RKO (cell line): ENCODE data around the gene INKA2.

Experiments used
- DNase-seq: peaks from one replicate; pipeline ENCODE4 v3.0.0-alpha.2; 2016; ENCODE audit warnings: low spot score

INKA2 gene

DNA sequence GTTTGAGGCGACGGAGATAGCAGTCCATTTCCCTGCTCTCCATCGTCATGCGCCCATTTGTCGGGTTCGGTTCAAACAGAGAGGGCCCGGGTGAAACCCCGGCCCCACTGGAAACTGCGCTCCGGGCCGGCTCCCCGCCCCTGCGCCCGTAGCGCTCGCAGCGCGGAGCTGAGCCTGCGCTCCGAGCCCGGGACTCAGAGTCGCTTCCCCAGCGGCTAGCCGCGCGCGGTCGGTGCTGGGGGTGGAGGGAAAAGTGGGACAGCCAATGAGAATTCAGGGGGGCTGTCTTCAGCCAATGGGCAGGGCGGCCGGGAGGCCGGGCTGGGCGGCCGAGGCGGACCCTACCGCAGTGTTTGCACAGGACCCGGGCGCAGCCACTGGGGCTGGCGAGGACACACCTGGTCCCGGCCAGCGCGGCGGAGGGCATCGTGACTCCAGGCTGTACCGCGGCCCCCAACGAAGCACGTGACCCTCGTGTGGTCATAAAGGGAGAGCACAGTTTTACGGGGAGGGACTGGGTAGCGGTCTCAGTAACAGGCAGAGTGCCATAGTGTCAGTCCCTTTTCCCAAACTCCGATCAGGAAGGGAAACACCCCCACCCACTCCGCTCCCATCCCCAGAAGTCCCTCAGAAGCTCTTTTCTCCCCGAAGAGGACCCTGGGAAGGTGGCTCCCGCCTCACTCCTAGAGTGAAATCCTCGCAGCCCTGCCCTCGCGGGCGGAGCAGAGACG is at the start of gene INKA2:
Gene INKA2 (minus strand): TSS at position 202 of the 731 bp plus-strand sequence. CDS start 153 bp downstream, at position 49.
- DNase-seq = peak; percentile 89

DNA sequence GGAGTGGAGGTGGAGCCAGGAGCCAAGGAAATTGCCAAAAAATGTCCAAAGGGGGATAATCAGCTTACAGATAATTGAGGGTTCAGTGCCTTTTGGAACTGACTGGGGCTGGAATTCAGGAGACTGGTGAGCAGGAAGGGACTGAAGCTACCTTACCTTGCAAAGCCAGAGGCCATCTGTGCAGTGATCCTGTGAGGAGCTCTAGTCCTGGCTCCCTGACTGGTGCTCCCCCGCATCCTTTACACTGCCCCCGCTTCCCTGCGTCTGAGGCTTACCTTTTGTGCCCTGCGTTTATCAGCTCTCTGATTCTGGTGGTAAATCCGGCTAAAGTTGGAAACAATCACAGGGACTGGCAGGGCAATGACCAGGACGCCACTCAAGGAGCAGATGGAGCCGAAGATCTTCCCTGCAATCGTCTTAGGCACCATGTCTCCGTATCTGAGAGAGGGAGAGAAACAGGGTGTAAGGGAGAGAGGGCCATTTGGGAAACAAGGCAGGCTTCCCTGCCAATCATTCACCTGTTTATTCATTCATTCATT is 47.5 kb upstream of the INKA2 start:
- DNase-seq = no peak

DNA sequence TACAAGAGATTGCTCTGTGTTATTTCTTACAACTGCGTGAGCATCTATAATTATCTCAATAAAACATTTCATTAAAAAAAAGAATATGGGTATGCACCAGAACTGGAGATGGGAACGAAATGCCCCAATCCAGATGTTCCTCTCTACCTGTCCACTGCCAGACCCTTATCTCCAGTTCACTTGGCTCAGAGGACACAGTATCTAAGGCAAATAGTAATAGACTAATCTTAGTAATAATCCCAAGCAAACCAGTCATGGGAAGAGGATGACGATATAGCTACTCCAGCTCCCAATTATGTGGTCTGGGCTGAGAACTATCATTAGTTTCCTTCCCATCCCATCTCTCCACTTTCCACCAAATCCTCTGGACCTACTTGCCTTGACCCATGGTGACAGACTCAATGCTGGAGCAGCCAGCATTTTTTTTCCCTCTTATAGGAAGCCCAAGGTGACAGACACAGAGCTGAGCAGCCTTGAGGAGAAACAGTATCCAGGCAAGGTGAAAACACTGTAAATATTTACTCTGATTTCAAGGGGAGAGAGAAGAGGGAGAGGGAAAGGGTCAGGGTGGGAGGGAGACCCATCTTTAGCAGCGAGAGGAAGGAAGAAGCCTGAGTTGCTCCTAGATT is 45.2 kb upstream of the INKA2 start:
- no peak for DNase-seq

DNA sequence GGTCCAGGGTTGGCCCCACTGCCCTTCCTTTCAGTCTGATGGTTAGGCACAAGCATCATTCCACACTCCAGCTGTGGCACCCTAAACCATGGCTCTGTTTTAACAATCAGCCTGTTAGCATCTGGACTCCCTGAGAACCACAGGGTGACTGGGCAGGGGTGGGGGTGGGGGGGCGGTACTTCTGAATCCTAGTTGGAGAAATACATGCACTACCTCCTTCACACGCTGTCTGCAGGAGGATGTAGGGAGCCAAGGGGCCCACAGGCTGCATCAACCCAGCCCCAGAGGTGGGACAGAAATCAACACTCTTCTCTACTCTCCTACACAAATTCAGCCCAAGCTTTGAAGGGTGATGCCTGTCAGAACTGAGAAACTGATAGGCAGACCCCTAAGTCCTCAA is 40.4 kb upstream of the INKA2 start:
- no peak for DNase-seq

DNA sequence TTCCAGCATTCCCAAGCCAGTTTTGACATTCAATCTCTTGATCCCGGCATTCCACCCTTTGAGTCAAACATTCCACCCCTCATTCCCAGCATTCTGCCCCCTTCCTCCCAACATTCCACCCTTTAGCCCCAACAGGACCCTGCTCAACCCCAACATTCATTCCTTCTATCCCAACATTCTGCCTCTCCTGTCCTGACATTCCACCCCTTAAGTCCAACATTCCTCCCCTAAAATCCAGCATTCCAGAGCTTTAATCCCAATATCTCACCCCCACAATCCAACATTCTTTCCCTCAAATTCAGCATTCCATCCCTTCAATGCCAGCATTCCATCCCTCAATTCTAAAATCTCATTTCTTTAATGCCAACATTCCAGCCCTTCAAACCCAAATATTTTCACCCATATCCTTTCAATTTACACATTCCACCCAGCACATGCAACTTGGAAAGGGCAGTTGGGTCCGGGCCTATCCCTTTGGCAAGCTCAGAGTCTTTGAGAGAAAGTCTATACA is 39.4 kb upstream of the INKA2 start:
- no peak for DNase-seq

DNA sequence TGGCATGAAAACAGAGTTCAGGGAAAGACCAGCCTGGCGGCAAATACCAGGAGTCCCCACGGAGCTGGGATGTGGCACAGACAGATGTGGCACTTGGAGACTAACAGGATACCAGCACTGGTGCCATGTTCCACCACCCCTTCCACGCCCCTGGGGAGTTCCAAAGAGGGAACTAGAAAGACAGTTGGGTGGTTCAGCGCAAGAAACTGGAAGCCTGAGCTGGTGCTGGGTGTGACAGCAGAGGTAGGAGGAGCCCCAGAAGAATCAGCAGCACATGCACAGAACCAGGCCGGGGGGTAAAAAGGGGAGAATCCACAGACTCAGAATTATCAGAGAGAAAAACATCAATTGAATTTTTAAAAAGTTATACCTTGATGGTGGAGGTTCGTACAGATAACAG is 38.9 kb upstream of the INKA2 start:
- no peak for DNase-seq

DNA sequence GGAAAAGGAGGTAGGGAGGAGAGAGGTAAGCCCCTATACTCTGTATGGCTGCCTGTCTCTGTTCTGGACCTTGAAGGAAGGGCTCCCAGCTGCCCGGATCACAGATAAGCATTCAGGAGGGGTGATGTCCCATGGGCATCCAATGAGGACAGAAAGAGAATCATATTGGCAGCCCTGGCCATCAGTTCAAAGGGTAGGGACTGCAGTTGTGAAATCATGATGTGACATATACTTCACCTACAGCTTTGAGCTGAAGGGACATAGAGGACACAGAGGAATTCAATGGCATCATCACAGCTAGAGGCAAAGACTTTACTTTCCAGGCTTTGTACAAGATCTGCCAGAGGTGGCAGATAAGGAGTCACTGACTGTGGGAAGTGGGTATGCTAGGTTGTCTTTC is 38.1 kb upstream of the INKA2 start:
- no peak for DNase-seq

DNA sequence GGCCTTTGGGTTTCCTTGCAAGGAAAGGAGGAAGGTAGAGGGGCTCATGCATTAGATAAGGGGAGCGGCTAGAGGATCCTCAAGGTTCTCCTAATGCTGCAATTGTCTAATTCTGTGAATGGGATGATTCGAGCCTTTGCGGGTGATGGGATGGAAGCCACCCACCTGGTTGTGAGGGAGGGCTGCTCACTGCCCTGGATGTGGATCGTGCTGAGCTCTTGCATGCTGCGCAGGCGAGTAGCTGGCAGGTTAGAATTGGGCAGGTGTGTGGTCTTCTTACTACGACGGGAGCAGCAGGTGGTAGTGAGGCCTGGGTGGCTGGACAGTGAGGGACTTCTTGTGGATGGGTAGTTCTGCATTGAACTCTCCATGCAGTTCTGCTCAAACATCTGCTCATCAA is 37.7 kb upstream of the INKA2 start:
- DNase-seq = no peak

DNA sequence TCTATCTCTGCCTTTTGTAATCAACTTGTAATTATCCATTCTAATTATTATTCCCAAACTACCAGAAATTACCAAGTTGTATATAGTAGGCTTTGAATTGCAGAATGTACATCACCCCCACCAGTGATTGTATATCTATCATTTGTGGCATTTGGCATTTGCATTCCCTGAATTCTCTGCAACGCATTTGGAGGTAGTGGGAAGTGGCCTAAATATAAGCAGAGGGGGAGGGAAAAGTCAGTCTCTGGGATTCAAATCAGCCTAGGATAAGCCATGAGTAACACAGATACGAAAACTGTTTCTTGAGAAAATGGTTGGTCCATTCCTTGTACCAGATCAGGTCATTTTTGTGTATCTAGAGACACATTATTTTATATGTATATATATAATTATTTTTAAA is 37.2 kb upstream of the INKA2 start:
- no peak for DNase-seq

DNA sequence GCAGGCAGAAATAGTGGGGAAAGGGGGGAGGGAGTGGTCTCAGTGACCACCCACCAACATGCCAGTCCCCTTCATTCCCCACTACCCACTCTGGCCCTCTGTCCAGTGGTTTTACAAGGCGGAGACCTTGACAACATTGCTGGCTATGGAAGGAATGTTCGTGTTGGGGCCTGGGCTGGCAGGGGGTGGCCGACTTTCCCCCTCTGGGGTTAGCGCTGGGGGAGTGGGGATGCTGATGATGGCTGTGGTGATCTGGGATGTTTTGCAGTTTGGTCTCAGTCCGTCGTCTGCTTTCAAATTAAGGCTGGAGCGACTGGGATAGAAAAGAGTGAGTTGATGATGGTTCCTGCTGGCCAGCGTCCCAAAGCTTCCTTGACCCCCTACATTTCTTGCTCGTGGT is 36.8 kb upstream of the INKA2 start:
- no peak for DNase-seq

DNA sequence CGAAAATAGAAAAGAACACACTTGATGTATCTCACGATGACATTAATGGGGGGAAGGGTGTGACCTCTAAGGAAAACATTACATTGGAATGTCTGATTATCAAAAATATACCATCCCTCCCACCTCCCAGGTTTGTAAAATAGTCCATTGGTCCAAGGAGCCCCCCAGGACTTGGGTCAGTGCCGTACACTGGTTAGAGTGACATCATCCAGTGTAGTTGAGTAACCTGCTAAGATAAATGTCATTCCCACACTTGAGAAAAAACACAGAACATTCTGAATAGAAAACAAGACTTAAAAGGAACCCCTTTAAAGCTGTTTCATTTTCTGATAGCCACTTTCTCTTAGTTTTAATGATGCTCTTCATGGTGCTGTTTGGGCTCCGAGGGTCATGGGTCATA is 31.7 kb upstream of the INKA2 start:
- DNase-seq = no peak

DNA sequence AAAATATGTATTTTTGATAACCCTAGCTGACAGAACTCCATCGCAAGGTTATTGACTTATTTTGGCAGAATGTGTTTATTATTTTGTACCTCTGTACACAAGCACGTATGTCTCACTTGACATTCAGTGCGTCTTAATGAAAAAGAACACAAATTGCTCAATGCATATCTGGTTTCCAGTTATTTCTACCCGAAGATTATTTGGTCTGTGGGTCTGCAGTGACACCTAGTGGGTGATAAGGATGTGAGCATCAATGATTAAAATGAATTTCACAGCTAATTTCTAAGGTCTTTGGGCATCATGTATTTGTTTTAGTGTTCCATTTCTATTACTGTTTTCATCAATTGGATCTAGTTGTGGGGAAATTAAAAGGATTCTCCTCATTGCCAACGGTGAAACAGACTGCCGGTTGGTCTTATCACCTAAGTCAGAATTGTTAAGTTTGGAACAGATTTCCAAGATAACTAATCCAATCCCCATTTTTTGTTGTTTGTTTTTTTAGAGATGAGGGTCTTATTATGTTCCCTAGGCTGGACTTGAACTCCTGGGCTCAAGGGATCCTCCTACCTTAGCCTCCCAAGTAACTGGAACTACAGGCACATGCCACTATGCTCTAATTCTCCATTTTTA is 30.4 kb upstream of the INKA2 start:
- peak; percentile 80 for DNase-seq

DNA sequence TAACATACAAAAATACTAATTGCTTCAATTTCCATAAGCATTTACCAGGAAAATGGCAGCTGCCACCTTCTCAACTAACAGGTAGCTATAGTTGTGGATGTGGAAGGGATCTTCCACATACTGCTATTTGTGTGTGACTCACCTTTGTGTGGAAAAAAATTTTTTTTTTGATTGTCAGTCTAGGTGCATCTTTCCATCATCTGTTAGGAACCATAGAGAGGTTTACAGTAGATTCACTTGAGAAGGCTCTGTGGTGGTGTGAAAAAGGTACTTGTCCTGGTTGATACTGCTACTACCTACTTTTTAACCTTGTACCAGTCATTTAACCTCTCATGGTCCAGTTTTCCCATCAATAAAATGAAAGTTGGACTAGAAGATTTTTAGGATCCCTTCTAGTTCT is 29.4 kb upstream of the INKA2 start:
- DNase-seq = no peak

DNA sequence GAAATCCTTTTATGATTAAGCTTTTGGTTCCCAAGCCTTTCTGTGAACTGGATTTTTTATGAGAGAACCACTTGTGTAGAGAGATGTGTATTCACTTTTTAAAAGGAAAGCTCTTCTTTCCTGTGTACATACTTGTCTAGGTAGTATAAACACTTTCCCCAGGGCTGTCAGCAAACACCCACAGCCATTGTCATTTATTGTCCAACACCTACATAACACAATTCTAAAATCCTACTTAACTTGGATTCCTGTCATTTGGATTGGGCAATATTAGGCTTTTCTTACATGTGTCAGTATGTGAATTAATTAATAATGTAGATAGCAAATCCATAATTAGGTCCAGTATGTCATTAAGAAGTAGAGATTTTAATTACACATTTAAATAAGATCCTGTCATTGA is 28.8 kb upstream of the INKA2 start:
- DNase-seq = no peak

DNA sequence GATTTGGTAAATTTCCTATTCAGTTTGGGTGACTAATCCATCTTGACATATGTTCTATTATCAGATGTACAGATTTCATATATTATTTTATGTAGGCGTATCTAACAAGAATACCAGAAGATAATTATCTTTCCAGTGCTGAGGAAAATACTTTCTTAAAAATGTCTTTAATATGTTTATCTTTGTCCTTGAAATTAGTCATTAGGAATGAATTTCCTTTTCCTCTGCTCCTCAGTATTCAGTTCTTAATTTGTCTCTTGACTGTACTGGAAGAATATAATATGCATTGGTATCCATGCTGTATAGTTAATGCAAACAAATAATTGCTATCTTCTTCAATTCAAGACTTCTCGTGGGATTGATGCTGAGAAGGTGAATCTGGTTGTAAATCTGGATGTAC is 23.1 kb upstream of the INKA2 start:
- no peak for DNase-seq

DNA sequence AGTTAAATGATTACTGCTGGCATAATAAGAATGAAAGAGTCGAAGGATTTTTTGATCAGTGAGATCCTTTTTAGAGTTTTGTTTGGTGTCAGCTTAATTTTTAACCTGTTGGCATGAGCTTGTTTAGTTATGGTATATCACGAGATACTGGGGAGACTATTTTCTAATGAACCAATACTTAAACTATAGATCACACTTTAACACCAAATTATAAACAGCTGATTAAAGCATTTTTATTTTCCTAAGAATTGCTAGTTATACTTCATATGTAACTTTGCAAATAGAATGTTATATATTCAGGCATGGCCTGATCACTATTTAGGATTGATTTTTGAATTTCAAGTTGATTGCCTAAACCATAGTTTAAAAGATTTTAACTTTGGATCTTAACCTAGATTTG is 22.5 kb upstream of the INKA2 start:
- no peak for DNase-seq

DNA sequence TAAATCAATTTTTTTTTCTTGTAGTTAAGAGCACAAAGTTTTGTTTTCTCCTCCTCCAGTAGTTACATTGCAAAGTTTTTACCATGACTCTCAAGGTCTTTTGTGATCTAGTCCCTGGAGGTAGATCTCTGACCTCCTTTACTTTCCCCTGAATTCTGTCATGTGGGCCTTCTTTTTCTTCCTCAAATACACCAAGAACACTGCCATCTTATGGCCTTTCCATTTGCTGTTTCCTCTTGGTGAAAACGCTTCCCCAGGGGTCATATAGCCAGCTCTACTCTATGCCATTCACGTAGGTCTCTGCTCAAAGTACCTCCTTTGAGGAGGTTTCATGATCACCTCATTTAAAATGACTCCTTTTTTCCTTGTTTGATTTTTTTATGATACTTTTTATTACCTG is 19.2 kb upstream of the INKA2 start:
- peak; percentile 30 for DNase-seq

DNA sequence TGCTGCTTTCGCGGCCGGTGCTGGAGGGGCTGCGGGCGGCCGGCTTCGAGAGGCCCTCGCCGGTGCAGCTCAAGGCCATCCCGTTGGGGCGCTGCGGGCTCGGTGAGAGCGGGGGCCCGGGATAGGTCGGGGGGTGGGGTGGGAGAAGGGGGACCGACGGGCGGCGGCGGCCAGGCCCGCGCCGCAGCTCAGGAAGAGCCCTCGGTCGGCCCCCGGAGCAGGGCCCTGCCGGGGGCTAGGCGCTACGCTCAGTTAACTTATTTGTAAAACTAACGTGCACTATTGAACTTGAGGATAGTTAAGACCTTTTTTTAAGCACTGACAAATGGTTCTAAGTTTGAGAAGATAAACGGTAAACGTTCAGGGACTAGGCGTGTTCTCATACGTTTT is 16.9 kb upstream of the INKA2 start:
- no peak for DNase-seq

DNA sequence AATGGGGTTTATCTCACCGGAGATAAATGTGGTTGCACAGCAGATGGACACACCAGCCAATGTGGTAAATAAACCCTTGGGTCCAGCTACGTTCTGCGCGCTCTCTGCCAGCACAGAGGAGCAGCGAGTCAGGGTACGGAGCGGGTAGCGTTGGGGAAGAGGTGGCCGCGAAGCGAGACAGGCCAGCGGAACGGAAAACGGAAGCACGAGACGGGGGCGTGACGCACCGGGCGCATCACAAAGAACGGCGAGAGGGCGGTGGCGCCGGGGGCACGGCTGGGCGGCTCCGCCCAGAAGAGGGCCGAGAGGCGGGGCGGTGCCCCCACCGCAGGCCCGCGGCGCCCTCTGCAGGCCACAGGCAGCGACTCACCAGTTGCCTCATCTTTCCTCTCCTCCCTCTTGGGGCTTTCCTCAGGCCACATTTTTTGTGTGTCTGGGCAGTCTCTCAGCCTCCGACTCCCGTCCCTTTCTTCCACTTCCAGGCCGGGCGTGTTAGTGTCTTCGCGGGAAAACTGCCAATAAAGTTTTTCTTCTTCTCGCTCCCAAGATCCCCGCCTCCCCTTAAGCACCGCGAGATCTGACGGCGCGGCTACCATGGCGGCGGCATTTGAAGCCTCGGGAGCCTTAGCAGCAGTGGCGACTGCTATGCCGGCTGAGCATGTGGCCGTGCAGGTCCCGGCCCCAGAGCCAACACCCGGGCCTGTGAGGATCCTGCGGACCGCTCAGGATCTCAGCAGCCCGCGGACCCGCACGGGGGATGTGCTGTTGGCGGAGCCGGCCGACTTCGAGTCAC is 16.3 kb upstream of the INKA2 start, which contains the start of gene DDX20:
Gene DDX20 (plus strand): TSS at position 571 of the 793 bp plus-strand sequence. CDS start 24 bp downstream, at position 595.
- peak; percentile 94 for DNase-seq

DNA sequence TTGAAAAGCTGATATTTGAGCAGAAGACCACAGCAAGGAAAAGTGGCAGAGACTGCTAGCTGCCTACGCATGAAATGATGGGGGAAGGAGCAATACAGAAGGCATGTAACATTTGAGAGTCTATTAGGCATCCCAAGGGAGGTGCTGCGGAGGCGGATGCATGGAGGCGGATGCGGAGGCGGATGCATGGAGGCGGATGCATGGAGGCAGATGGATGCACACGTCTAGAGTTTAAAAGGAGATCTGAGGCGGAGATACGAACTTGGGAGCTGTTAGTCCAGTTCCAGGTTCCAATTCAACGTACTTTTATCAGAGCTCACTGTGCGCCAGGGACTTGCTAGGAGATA is 15.8 kb upstream of the INKA2 start:
- peak; percentile 78 for DNase-seq

DNA sequence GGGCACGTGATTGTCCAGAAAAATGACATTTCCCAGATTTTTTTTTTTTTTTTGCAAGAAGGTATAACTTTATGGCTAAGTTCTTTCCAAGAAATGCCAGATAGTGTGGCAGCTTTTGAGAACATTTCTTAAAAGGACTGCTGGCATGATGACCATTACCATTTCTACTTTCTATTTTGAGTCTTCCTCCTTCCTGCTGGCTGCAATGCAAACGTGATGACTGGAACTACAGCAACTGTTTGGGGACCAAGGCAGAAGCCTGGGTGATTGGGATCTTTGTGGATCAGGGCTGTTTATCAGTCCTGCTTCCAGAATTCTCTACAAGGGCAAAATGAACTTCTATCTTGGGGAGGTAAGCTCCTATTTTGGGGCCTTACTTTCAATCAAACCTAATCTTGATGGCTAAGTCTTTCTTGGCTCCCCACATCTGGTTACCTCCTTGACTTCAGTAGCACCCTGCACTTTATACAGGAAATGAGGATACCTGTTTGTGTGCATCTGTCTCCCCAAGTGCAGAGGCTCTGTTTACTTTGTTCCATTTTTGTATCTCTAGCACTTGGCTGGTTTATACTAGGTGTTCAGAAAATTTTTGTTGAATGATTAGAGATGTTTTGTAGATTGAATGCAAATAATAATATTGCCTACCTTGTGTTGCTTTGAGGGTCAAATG is 12.8 kb upstream of the INKA2 start:
- no peak for DNase-seq

DNA sequence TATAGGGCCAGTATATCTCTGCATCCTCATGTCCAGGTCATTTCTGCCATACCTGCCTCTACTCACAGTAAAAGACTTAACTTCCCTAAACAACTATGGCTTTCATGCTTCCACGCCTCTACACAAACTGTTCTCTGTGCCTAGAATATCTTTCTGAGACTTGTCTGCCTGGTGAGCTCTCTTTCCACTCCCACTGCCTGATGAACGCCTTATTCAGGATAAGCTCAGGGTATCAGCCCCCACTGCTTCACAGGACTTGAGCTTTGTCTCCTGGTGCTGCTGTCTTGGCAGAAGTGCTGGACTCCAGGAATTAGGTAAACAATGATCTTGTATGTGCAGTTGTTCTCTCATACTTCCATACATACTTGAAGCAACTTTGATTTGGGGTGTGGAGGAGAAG is 11.7 kb upstream of the INKA2 start:
- DNase-seq = no peak
